D341Med (cell line): Measurements from ENCODE around the gene NPHP3.
A peak's percentile ranks its signal among the peaks of the same experiment; 100 is the strongest.

ENCODE experiments used
- DNase-seq: peaks from one replicate; pipeline ENCODE4 v3.0.0; 2012; ENCODE audit warnings: low spot score

NPHP3 gene

GRCh38 chr3:132690040-132690439 is 32.2 kb downstream of the NPHP3 start:
- DNase-seq: no peak

- no peak for DNase-seq
Observed at GRCh38 chr3:132682201-132682600, 40.0 kb downstream of the NPHP3 start.

GRCh38 chr3:132681421-132681820 is 40.8 kb downstream of the NPHP3 start:
- no peak for DNase-seq

GRCh38 chr3:132679911-132680310 is 42.3 kb downstream of the NPHP3 start:
- no peak for DNase-seq

- DNase-seq: no peak
Observed at GRCh38 chr3:132675408-132675807, 46.8 kb downstream of the NPHP3 start.

DNA sequence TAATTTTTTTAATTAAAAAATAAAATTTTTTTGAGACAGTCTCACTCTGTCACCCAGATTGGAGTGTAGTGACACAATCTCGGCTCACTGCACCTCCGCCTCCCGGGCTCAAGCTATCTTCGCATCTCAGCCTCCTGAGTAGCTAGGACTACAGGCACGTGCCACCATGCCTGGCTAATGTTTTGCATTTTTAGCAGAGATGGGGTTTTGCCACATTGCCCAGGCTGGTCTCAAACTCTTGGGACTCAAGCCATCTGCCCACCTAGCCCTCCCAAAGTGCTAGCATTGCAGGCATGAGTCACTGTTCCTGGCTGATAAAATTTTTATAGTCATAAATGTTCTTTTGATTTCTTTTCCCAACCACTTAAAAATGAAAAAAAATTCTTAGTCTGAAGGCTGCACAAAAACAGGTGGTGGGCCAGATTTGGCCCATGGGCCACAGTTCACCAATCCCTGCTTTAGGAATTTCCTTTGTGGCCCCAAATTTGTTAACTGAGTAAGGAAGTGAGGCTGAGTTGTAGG is 52.9 kb downstream of the NPHP3 start:
- DNase-seq: no peak

GRCh38 chr3:132665230-132665745 is 56.9 kb downstream of the NPHP3 start:
- no peak for DNase-seq

- DNase-seq: no peak
Observed at GRCh38 chr3:132662212-132662611, 60.0 kb downstream of the NPHP3 start.

DNA sequence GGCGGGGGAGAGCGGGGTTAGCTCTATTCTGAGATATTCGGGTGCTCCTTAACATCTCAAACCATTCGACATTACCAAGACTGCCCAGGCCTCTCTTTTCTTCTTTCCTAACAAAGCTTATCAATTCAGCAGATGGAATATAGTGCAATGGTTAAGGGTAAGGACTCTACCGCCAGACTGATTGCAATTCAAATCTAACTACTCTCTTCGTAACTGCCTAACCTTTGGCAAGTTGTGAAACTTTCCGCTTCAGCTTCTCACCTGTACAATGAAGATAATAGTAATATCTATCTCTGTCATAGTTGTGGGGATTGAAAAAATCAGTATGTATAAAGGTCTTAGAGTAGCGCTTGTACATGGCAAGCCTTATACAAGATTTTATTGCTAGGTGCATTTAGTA is 61.1 kb downstream of the NPHP3 start:
- DNase-seq: no peak

DNA sequence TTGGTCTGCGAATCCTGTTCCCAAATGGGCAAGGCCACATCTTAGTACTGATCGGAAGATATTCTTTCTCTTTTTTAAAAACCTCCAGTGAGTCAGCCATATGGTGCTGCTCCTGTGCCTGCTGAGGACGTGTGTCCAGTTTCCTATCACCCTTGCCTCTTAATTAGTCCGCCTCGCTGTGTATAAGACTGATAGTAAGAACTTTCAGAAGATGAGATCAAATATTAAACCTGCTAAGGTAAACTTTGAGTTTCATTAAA is 61.5 kb downstream of the NPHP3 start:
- no peak for DNase-seq

DNA sequence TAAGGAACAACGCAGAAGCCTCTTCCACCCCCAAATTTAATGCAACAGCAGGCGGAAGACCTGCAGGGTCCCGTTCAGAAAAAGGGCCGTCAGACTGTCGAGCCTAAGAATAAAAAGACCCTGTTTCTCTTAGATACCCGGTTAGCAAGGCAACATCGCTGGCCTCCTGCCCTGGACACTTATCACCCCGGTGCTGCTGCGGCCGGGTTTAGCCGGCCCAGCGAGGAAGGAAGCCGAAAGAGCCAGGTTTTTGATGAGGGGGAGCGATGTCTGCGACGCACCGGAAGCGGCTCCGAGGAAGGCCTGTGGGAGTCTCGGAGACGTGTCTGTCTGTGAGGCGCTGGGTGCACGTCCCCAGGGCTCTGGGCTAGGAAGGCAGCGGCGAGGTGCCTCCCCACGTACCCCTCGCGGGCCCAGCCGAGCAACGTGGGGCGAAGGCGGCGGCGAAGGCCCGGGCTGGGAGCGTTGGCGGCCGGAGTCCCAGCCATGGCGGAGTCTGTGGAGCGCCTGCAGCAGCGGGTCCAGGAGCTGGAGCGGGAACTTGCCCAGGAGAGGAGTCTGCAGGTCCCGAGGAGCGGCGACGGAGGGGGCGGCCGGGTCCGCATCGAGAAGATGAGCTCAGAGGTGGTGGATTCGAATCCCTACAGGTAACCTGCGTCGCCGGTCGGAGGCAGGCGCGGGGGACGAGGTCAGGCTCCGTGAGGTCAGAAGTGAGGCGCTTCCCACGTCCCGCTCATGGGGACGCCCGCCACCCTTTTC is 62.0 kb downstream of the NPHP3 start, which contains the start of gene UBA5:
Gene UBA5, plus strand, starts transcription at position 278 of the 759 bp plus-strand sequence. Its CDS starts 209 bp downstream, at position 487.
- peak; percentile 83 for DNase-seq

DNA sequence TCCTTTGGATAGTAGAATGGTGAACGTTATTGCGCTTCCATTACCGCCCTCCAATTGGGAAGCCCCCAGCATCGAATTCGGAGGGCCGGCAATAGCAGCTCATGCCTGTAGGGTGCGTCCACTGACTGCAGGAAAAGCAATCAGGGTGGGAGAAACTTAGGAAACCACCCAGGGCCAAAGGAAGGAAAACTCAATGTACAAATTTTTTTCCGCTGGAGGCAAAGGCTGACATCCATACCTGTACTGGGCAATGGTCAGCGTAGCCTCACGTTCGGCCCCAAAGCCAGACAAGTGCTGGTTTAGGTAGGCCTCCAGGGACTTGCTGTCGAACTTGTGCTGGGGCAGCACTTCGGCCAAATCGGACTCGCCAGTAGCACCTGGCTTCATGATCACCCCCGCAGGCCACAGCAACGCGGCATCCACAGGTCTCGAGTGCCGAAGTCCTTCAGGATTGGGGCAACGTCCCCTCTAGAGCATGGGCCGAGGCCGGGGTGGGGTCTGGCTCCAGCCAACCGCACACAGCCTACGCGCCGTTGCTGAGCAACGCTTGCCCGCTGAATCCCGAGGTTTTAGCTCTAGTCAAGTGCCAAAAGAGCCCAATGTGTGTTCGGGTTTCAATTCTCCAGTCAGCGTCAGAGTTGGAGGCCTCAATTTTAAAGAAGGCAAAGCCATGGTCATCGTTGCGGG is 62.7 kb downstream of the NPHP3 start, which contains the start of gene ACAD11:
Gene ACAD11, minus strand, starts transcription at position 445 of the 687 bp plus-strand sequence. Its CDS starts 58 bp downstream, at position 387.
- DNase-seq: peak; percentile 83

DNA sequence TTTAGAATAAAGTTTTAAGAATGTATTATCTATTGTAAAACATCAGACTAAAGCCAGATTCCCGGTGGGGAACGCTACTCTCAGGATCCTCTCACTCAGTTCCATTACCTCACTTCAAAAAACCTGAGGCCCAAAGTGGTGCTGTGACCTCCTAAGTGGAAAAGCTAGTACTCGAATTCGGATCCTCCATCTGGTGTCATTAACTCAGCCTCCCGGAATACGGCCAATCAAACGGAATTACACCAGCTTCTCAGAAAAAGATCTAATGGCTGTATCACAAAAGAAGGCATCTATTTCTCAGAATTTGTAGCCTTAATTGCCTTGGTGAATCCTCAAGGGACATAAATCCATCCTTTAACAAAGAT is 63.2 kb downstream of the NPHP3 start:
- DNase-seq: peak; percentile 40

DNA sequence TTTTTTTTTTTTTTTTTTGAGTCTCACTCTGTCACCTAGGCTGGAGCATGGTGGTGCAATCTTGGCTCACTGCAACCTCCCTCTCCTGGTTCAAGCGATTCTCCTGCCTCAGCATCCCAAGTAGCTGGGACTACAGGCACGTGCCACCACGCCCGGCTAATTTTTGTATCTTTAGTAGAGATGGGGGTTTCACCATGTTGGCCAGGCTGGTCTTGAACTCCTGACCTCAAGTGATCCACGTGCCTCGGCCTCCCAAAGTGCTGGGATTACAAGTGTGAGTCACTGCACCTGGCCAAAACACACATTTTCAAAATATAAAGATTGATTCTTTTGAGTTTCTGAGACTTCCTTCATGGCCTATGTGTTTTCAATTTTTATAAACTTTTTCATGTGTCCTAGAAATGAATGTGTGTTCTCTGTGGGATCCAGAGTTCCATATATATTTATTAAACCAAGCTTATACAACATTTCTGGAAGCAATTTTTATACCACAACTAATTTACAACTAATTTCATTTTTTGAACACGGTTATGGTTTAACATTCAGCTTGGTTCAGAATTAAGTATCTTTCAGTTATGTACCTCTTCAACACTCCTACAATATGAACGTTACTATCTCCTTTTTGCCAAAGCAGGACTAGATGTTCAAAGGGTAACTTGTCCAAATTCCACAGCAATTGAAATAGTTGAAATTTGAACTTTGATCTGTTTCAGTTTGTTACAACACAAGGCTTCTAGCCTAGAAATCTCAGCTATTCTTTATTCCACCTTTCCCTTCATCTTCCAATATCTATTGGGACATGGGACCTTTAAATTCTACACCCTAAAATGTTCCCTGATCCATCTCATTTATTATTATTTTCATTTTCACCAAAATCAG is 64.1 kb downstream of the NPHP3 start:
- no peak for DNase-seq

GRCh38 chr3:132655471-132655870 is 66.7 kb downstream of the NPHP3 start:
- DNase-seq: no peak

DNA sequence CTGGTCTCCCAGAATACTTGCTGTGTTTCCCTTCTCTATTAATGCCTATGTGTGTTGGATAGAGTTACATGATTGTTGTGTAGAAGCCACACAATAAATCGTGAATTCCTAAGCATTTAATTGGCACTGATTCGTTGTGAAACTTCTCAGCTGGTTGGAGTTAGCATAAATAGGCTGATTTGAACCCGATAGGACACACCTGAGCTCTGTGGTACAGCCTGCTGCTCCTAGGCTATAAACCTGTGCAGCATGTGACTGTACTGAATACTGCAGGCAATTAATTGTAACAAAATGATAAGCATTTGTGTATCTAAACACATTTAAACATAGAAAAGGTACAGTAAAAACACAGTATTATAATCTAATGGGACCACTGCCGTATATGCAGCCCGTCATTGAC is 67.5 kb downstream of the NPHP3 start:
- no peak for DNase-seq

GRCh38 chr3:132654190-132654589 is 68.0 kb downstream of the NPHP3 start:
- no peak for DNase-seq

- no peak for DNase-seq
Observed at GRCh38 chr3:132652640-132653270, 69.5 kb downstream of the NPHP3 start.

GRCh38 chr3:132650153-132650552 is 72.1 kb downstream of the NPHP3 start:
- no peak for DNase-seq

- no peak for DNase-seq
Observed at GRCh38 chr3:132645058-132645457, 77.2 kb downstream of the NPHP3 start.

GRCh38 chr3:132643366-132643765 is 78.8 kb downstream of the NPHP3 start:
- no peak for DNase-seq

DNA sequence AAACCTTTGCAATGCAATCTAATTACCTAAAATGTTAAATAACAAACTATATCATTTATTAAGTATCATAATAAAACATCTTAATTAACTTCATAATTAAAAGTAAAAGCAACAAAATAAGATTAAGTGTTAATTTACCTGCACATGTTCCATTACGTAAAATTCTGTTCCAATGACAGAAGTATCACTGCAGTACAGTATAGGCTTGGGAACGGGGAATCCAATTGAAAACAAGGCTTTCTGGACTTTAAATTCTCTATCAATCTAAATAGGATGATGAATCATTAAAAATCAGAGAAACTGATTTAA is 79.7 kb downstream of the NPHP3 start:
- no peak for DNase-seq
